T47D (cell line): ENCODE data around the gene KIF3C.

Experiments
- DNase-seq, 2 experiments: peaks; one replicate each; pipeline versions ENCODE4 v3.0.0 to v3.0.0-alpha.2; 2011 to 2012; ENCODE audit warnings: low read depth in 1 of 2, low spot score in 1 of 2
- JUND ChIP-seq: IDR thresholded peaks from 2 replicates; pipeline ENCODE4 v1.6.1; 2012; ENCODE audit warnings: low read depth
- in situ Hi-C: cut with HindIII; loops from 2 replicates; pipeline ENCODE4 v1.10.0; 2016; ENCODE audit warnings: low sequenced_read_pairs, low pct_unique_long_range_greater_than_20kb

The KIF3C gene

DNA sequence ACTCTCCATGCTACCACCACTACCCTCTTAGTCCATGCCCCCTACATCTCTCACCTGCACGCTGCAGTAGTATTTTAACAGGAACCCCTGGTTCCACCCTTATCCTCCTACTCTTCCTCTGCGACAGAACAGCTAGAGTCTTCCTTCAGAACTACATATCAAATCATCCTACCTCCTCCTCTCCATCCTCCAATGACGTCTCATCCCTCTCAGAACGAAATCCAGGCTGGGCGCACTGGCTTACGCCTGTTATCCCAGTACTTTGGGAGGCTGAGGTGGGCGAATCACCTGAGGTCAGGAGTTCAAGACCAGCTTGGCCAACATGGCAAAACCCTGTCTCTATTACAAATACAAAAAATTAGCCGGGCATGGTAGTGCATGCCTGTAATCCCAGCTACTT lies 10.3 kb upstream of the KIF3C start:
- DNase-seq = no peak
- in situ Hi-C loops = no loop called here
- no peak for TF ChIP-seq JUND

DNA sequence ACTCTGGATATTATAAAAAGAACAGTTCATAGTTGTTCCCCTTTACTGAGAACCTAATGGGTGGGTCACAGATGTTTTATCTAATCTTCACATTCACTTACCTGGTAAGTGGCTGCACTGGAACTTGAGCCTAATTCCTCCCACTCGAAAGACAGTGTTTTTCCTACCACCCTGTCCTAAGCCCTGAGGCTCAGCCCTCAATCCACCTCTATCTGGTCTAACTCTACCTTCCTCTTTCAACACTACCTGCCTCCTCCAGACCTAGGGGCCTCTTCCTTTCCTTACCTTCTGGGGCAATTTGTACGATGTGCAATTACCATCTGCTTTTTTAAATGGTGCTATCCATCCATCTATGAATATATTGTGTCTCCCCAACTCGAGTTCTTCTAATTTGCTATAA lies 9.7 kb upstream of the KIF3C start:
- DNase-seq = no peak
- TF ChIP-seq JUND = no peak
- in situ Hi-C loops = no loop called here

GRCh38 chr2:25989154-25989553 lies 6.9 kb upstream of the KIF3C start:
- in situ Hi-C loops = no loop called here
- no peak for TF ChIP-seq JUND
- DNase-seq = no peak

DNA sequence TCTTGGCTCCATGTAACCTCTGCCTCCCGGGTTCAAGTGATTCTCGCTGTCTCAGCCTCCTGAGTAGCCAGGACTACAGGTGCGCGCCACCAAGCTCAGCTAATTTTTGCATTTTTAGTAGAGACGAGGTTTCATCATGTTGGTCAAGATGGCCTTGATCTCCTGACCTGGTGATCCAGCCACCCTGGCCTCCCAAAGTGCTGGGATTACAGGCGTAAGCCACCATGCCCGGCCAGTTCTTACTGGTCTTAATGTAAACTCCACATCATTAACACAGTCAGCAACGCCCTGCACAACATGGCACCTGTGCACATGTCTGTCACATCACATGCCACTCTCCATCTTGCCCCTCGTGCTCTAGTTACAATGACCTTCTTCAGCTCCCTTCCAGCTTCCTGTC lies 5.8 kb upstream of the KIF3C start:
- no peak for DNase-seq
- no peak for TF ChIP-seq JUND
- in situ Hi-C loops = no loop called here

- no peak for DNase-seq
- TF ChIP-seq JUND = no peak
- in situ Hi-C loops = no loop called here
Observed at GRCh38 chr2:25983735-25984134, 1.4 kb upstream of the KIF3C start.

GRCh38 chr2:25982968-25983280 lies 627 bp upstream of the KIF3C start:
- in situ Hi-C loops = no loop called here
- TF ChIP-seq JUND = no peak
- DNase-seq = no peak

GRCh38 chr2:25981596-25982272 lies 563 bp downstream of the KIF3C start:
- TF ChIP-seq JUND = no peak
- in situ Hi-C loops = no loop called here
- no peak for DNase-seq

DNA sequence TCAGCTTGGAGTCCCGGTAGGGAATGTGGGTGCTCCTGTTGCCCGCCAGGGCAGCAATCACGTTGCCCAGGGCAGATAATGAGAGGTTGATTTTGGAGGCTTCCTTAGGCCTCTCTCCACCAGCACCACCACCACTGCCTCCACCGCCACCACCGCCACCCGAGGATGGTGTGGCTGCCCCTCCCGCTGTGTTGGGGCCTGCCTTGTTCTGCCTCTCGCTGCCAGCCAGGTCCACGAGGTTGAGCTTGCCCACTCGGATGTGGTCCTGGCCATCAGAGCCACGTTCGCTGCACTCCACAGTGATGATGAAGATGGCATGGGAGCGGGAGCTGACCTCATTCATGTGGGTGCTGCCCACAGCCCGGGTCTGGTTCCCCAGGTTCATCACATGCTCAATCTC lies 1.3 kb downstream of the KIF3C start:
- no peak for DNase-seq
- no peak for TF ChIP-seq JUND
- in situ Hi-C loops = no loop called here

- in situ Hi-C loops = no loop called here
- no peak for DNase-seq
- TF ChIP-seq JUND = no peak
Observed at GRCh38 chr2:25980076-25980887, 2.0 kb downstream of the KIF3C start.

- no peak for DNase-seq
- in situ Hi-C loops = no loop called here
- no peak for TF ChIP-seq JUND
Observed at GRCh38 chr2:25979001-25979400, 3.3 kb downstream of the KIF3C start.

DNA sequence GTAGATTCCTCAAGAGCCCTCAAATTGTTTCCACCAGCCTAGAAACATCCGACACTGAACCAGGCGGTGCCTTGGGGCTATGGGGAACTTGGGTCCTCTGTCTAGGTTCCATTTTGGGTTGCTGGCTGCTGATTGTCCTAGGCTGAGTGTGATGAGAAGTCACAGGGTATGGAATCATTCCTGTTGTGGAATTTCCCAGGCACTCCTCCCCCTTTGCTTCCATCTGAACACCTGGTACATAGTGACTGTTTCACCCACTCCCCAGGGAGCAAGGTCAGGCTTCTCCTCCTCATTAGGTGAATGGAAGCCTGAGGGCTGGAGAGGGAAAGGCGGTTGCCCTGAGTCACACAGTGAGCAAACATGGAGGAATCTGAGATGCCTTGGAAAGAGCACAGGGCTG lies 4.5 kb downstream of the KIF3C start:
- no peak for DNase-seq
- no peak for TF ChIP-seq JUND
- in situ Hi-C loops = no loop called here

DNA sequence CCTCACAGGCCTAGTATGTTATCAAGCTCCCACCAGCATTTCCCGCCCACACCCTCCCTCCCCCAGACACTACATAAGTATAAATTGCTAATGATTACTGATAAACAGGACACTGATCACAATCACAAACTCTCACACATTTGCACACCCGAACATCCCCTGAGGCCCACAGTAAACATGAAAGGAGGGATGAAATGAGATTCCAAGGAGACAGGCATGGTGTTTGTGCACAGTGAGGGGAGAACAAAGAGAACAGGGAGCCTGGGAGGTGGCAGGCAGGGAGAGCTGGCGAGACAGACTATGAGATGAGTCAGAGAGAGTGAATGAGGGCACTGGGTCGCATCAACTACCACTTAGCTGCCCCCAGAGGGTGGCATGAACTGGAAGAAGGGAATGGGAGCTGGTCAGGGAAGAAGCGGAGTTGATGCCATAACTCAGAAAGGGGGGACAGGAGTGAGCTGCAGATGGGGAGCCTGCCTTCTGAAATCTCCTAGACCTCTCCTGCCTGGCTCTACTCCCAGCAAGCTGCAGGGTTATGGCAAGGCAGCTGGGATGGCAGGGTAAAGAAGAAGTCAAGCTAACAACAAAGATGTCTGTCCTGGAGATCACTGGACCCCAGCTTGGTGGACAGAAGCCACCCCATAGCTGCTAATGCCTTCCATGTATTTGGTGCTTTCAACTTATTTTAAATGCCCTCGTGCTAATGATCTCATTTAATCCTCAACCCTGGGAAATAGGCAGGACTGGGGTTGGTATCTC lies 5.1 kb downstream of the KIF3C start:
- no peak for TF ChIP-seq JUND
- no peak for DNase-seq
- in situ Hi-C loops = no loop called here
